ENCODE measurements around the gene POU6F2.

The POU6F2 gene

GRCh38 chr7:39125846-39126245 is 148.1 kb downstream of the POU6F2 start:
- H3K4me3 ChIP-seq (ENCODE audit: low read depth, low read length): no peak overlapping the region
- TF ChIP-seq CTCF (IDR thresholded peaks at IDR 0.05; ENCODE audit: low read depth, low read length): no peak

GRCh38 chr7:39127058-39127457 is 149.3 kb downstream of the POU6F2 start:
- no peak overlapping the region for H3K4me3 ChIP-seq (ENCODE audit: low read depth, low read length)
- no peak for TF ChIP-seq CTCF (IDR thresholded peaks at IDR 0.05; ENCODE audit: low read depth, low read length)

- TF ChIP-seq CTCF (IDR thresholded peaks at IDR 0.05; ENCODE audit: low read depth, low read length): no peak
- H3K4me3 ChIP-seq (ENCODE audit: low read depth, low read length): no peak overlapping the region
Observed at GRCh38 chr7:39128287-39128843, 150.7 kb downstream of the POU6F2 start.

GRCh38 chr7:39130274-39130673 is 152.6 kb downstream of the POU6F2 start:
- H3K4me3 ChIP-seq (ENCODE audit: low read depth, low read length): no peak overlapping the region
- TF ChIP-seq CTCF (IDR thresholded peaks at IDR 0.05; ENCODE audit: low read depth, low read length): no peak

- no peak for TF ChIP-seq CTCF (IDR thresholded peaks at IDR 0.05; ENCODE audit: low read depth, low read length)
- H3K4me3 ChIP-seq (ENCODE audit: low read depth, low read length): no peak overlapping the region
Observed at GRCh38 chr7:39130857-39131526, 153.3 kb downstream of the POU6F2 start.

GRCh38 chr7:39132306-39132705 is 154.6 kb downstream of the POU6F2 start:
- no peak for TF ChIP-seq CTCF (IDR thresholded peaks at IDR 0.05; ENCODE audit: low read depth, low read length)
- H3K4me3 ChIP-seq (ENCODE audit: low read depth, low read length): no peak overlapping the region

- no peak for TF ChIP-seq CTCF (IDR thresholded peaks at IDR 0.05; ENCODE audit: low read depth, low read length)
- no peak overlapping the region for H3K4me3 ChIP-seq (ENCODE audit: low read depth, low read length)
Observed at GRCh38 chr7:39133088-39133487, 155.4 kb downstream of the POU6F2 start.

Data from WI38 (cell line).